HCT116 (cell line): ENCODE results near the gene ADRA2A.

ENCODE experiments used
- TF ChIP-seq, protein P1 (sequence below): IDR thresholded peaks from 2 replicates; pipeline ENCODE4 v1.6.1; 2012; ENCODE audit warnings: low read depth
- TF ChIP-seq, protein P2 (sequence below), 3 experiments: fragments of 200-600 bp in 1 of 3; sonication (generic) in 1 of 3; IDR thresholded peaks in 2 of 3; conservative IDR thresholded peaks in 1 of 3; 2 replicates each; pipeline ENCODE4 v1.5.1; 2012 to 2017; ENCODE audit warnings: low read depth in 2 of 3, low read length in 2 of 3, antibody characterized with exemption in 1 of 3, borderline replicate concordance in 1 of 3, control low read depth in 1 of 3, mild to moderate bottlenecking in 1 of 3, mixed read lengths in 1 of 3, mixed run types in 1 of 3, moderate library complexity in 1 of 3; ENCODE audit not compliant: insufficient read depth in 1 of 3

DNA sequence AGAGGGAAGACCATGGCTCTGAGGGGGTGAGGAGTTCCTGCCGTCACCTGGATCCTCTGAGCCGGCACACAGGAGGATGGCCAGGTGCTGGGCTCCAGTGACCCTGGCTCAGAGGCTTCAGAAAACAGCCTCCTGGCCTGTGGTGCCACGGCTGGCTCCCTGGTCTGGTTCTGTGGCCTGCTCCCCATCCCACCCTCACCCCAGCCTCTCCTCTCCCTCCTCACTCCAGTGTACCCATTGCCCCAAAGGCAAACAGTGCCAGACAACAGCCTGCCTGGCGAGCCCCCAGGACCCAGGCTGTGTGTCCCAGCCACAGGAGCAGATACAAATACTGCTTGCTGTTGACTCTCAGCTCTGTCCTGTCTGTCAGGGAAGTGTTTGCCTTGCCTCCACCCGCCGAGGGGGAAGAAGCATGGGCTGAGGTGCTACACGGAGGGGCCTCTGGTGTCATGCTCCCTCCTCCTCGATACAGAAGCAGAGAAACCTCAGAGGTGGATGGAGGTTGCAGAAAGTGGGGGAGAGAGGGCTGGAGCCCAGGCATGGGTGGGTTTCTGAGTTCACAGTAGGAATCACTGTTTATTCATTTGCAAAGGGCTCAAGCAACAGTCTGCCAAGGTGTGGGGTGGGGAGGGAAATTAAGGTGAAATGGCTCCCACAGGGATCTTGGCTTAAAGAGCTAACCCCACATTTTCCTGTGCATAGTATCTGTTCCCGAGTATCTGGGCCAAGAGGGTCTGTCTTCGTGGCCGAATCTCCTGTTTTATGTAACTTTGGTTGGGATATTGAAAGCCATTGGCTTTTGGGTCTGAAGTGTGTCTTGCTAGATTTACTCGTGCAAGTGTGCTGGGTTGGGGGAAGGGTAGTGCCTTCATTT is 5.5 kb downstream of the ADRA2A start:
- TF ChIP-seq, protein P1, sequence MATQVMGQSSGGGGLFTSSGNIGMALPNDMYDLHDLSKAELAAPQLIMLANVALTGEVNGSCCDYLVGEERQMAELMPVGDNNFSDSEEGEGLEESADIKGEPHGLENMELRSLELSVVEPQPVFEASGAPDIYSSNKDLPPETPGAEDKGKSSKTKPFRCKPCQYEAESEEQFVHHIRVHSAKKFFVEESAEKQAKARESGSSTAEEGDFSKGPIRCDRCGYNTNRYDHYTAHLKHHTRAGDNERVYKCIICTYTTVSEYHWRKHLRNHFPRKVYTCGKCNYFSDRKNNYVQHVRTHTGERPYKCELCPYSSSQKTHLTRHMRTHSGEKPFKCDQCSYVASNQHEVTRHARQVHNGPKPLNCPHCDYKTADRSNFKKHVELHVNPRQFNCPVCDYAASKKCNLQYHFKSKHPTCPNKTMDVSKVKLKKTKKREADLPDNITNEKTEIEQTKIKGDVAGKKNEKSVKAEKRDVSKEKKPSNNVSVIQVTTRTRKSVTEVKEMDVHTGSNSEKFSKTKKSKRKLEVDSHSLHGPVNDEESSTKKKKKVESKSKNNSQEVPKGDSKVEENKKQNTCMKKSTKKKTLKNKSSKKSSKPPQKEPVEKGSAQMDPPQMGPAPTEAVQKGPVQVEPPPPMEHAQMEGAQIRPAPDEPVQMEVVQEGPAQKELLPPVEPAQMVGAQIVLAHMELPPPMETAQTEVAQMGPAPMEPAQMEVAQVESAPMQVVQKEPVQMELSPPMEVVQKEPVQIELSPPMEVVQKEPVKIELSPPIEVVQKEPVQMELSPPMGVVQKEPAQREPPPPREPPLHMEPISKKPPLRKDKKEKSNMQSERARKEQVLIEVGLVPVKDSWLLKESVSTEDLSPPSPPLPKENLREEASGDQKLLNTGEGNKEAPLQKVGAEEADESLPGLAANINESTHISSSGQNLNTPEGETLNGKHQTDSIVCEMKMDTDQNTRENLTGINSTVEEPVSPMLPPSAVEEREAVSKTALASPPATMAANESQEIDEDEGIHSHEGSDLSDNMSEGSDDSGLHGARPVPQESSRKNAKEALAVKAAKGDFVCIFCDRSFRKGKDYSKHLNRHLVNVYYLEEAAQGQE: no peak
- TF ChIP-seq, protein P2, sequence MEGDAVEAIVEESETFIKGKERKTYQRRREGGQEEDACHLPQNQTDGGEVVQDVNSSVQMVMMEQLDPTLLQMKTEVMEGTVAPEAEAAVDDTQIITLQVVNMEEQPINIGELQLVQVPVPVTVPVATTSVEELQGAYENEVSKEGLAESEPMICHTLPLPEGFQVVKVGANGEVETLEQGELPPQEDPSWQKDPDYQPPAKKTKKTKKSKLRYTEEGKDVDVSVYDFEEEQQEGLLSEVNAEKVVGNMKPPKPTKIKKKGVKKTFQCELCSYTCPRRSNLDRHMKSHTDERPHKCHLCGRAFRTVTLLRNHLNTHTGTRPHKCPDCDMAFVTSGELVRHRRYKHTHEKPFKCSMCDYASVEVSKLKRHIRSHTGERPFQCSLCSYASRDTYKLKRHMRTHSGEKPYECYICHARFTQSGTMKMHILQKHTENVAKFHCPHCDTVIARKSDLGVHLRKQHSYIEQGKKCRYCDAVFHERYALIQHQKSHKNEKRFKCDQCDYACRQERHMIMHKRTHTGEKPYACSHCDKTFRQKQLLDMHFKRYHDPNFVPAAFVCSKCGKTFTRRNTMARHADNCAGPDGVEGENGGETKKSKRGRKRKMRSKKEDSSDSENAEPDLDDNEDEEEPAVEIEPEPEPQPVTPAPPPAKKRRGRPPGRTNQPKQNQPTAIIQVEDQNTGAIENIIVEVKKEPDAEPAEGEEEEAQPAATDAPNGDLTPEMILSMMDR (IDR thresholded peaks at IDR 0.05 in 2 of 3, conservative IDR thresholded peaks at IDR 0.05 in 1 of 3; ENCODE audit: borderline replicate concordance in 1 of 3, insufficient read depth in 1 of 3, low read depth in 2 of 3, low read length in 2 of 3): no peak
